HCT116 (cell line): ENCODE data around the gene TUNAR. TPM values are rescaled to one million over a fixed set of nuclear protein-coding genes. Genes with fewer than 3 reads are reported as not detected.

Experiments used
- ATAC-seq: fragments of 200-7000 bp; cut with Tn5 transposase; 2 replicates; pipeline ENCODE4 v1.9.1; 2020; ENCODE audit warnings: mild to moderate bottlenecking, moderate library complexity
- BruUV-seq: library from RNA; stranded (reverse); fragments of 400-500 nt; replicated peaks from 2 replicates; lab custom pipeline; 2021; lab: Mats Ljungman, UMichigan
- CTCF ChIA-PET: fragments of 300-600 bp; sonication (Branson Sonifier 250); formaldehyde crosslinking; loops from one replicate; lab custom pipeline; 2021; ENCODE audit warnings: antibody characterized with exemption; lab: Charles Lee
- POLR2A ChIA-PET: fragments of 300-600, 350-600 bp; sonication (Branson Sonifier 250); formaldehyde crosslinking; loops from one replicate; lab custom pipeline; 2021; ENCODE audit warnings: antibody characterized with exemption; lab: Charles Lee
- RAD21 ChIA-PET, 2 experiments: fragments of 300-600 bp; sonication (Branson Sonifier 250); formaldehyde crosslinking; loops; one replicate each; lab custom pipeline; 2023; ENCODE audit warnings: low total read pairs in 2 of 2; ENCODE audit not compliant: uncharacterized antibody in 2 of 2, unreplicated experiment in 2 of 2, low non-redundant PET in 1 of 2; lab: Charles Lee
- DNase-seq: peaks from one replicate; pipeline ENCODE4 v3.0.0-alpha.2; 2010; ENCODE audit warnings: low read depth, low spot score
- H2AFZ ChIP-seq: fragments of 200-600 bp; shearing (Covaris generic), sonication (generic); 2 replicates; pipeline ENCODE4 v1.6.1; 2017; ENCODE audit warnings: low read depth, mixed run types, mixed read lengths, antibody characterized with exemption, low read length; ENCODE audit not compliant: poor library complexity, severe bottlenecking
- H3K27ac ChIP-seq: 2 replicates; pipeline ENCODE4 v1.5.1; 2012; ENCODE audit warnings: low read depth, low read length
- H3K27me3 ChIP-seq: fragments of 200-600 bp; sonication (generic); 2 replicates; pipeline ENCODE4 v1.6.1; 2016; ENCODE audit warnings: mixed run types, low read length, mixed read lengths; ENCODE audit not compliant: insufficient read depth
- H3K36me3 ChIP-seq, 2 experiments: fragments of 200-500 bp in 1 of 2; fragments of 200-600 bp in 1 of 2; sonication (Bioruptor generic) in 1 of 2; sonication (generic) in 1 of 2; 2 replicates each; pipeline versions ENCODE4 v1.5.1 to v1.6.1; 2014 to 2016; ENCODE audit warnings: low read length in 2 of 2, inconsistent platforms in 1 of 2, mixed read lengths in 1 of 2, mixed run types in 1 of 2; ENCODE audit not compliant: insufficient read depth in 2 of 2, control insufficient read depth in 1 of 2
- H3K4me1 ChIP-seq, 2 experiments: fragments of 200-600 bp in 1 of 2; sonication (generic) in 1 of 2; 2 replicates each; pipeline versions ENCODE4 v1.5.1 to v1.6.1; 2012 to 2017; ENCODE audit warnings: low read length in 2 of 2, inconsistent platforms in 1 of 2, mild to moderate bottlenecking in 1 of 2, mixed read lengths in 1 of 2, mixed run types in 1 of 2, moderate library complexity in 1 of 2; ENCODE audit not compliant: insufficient read depth in 2 of 2, control insufficient read depth in 1 of 2
- H3K4me2 ChIP-seq: fragments of 200-600 bp; sonication (generic); 2 replicates; pipeline ENCODE4 v1.6.1; 2017; ENCODE audit warnings: mixed run types, low read length, mixed read lengths
- H3K4me3 ChIP-seq, 2 experiments: fragments of 200-600 bp in 1 of 2; sonication (generic) in 1 of 2; replicated peaks in 1 of 2; 2 replicates each; pipeline ENCODE4 v1.5.1; 2011 to 2016; ENCODE audit warnings: low read length in 2 of 2, control low read depth in 1 of 2, low read depth in 1 of 2, mild to moderate bottlenecking in 1 of 2, mixed read lengths in 1 of 2, mixed run types in 1 of 2
- H3K79me2 ChIP-seq: fragments of 200-600 bp; sonication (generic); 2 replicates; pipeline ENCODE4 v1.6.1; 2017; ENCODE audit warnings: mild to moderate bottlenecking, mixed run types, low read length, moderate library complexity, mixed read lengths; ENCODE audit not compliant: insufficient read depth
- H3K9ac ChIP-seq: fragments of 200-600 bp; sonication (generic); 2 replicates; pipeline ENCODE4 v1.6.1; 2016; ENCODE audit warnings: low read length, mixed read lengths
- H3K9me2 ChIP-seq: fragments of 200-600 bp; sonication (generic), shearing (Covaris generic); 2 replicates; pipeline ENCODE4 v1.6.1; 2017; ENCODE audit warnings: mixed run types, mild to moderate bottlenecking, moderate library complexity; ENCODE audit not compliant: insufficient read depth
- H3K9me3 ChIP-seq, 2 experiments: fragments of 200-500 bp in 1 of 2; fragments of 200-600 bp in 1 of 2; sonication (Bioruptor generic) in 1 of 2; sonication (generic) in 1 of 2; 2 replicates each; pipeline ENCODE4 v1.6.1; 2014 to 2017; ENCODE audit warnings: low read length in 2 of 2, mixed read lengths in 2 of 2, inconsistent platforms in 1 of 2, low read depth in 1 of 2, mild to moderate bottlenecking in 1 of 2, mixed run types in 1 of 2, moderate library complexity in 1 of 2; ENCODE audit not compliant: control insufficient read depth in 1 of 2, insufficient read depth in 1 of 2
- H4K20me1 ChIP-seq: fragments of 200-600 bp; sonication (generic), shearing (Covaris generic); 2 replicates; pipeline ENCODE4 v1.6.1; 2017; ENCODE audit warnings: mixed run types, mild to moderate bottlenecking, moderate library complexity; ENCODE audit not compliant: insufficient read depth
- ATF3 ChIP-seq: IDR thresholded peaks from 2 replicates; pipeline ENCODE4 v1.6.1; 2012
- CBX3 ChIP-seq: IDR thresholded peaks from 2 replicates; pipeline ENCODE4 v1.6.1; 2012; ENCODE audit warnings: low read depth
- EGR1 ChIP-seq: IDR thresholded peaks from 2 replicates; pipeline ENCODE4 v1.6.1; 2012; ENCODE audit warnings: low read depth
- EZH2 ChIP-seq: fragments of 200-600 bp; sonication (generic); IDR thresholded peaks from 2 replicates; pipeline ENCODE4 v1.6.1; 2017; ENCODE audit warnings: antibody characterized with exemption, mixed run types
- RAD21 ChIP-seq: IDR thresholded peaks from 2 replicates; pipeline ENCODE4 v1.6.1; 2012; ENCODE audit warnings: low read depth, mild to moderate bottlenecking
- ZBTB33 ChIP-seq: IDR thresholded peaks from 2 replicates; pipeline ENCODE4 v1.6.1; 2011; ENCODE audit warnings: mild to moderate bottlenecking, low read length, moderate library complexity; ENCODE audit not compliant: insufficient replicate concordance; ENCODE audit errors: extremely low read depth
- intact Hi-C: fragments of 100-400 bp; cut with micrococcal nuclease; formaldehyde crosslinking; loops from 2 replicates; pipeline ENCODE4 v1.10.0; 2022
- total RNA-seq: library from RNA; stranded (reverse); gene quantifications from one replicate; pipeline ENCODE4 v1.2.1, GENCODE V29; 2021; ENCODE audit not compliant: unreplicated experiment
- TF ChIP-seq, protein P1 (sequence below): IDR thresholded peaks from 2 replicates; pipeline ENCODE4 v1.6.1; 2012

Gene TUNAR
- total RNA-seq, 1 experiment from 2014 or later, result not detected

DNA sequence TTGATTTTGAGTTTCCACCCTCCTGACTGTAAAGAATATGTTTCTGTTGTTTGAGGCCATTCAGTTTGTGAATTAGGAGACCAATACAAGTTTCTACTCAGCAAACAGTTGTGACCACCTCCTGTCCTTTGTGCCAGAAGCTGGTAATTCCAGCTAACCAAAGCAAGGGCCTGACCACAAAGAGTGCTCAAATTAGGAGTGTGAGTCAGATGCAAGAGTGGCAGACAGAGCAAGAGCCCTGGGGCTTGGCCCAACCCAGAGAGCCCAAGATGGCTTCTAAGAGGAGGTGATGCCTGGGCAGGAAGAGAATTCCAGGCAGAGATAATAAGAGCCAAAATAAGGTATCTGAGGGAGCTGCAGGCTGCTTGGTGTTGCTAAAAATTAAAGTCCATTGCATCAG is 84.8 kb downstream of the TUNAR start:
- BruUV-seq, result no TSS peak
- no peak for DNase-seq

More for the DNA sequence above, 84.8 kb downstream of the TUNAR start:
- H3K9me3 ChIP-seq, result peaks cover 0 to 4% of the 10 kb centered on the region in 2 experiments; a peak in 1 of 4 replicates
- no peak overlapping the region for H2AFZ ChIP-seq
- H3K36me3 ChIP-seq, result no peaks in the 10 kb centered on the region
- no peak overlapping the region for H3K27ac ChIP-seq
- H3K4me1 ChIP-seq, result no peaks in the 10 kb centered on the region
- ATAC-seq, result no peak
- H3K27me3 ChIP-seq, result peaks cover 20% of the 10 kb centered on the region
- ChIA-PET RAD21 (no interaction called here), POLR2A (no interaction called here), CTCF (no interaction called here)
- no peak overlapping the region for H3K9ac ChIP-seq
- no peaks in the 10 kb centered on the region for H3K9me2 ChIP-seq
- intact Hi-C loops, result no loop called here
- H3K79me2 ChIP-seq, result no peaks in the 10 kb centered on the region
- no peak overlapping the region for H3K4me2 ChIP-seq
- H3K4me3 ChIP-seq, result no peak overlapping the region
- TF ChIP-seq ATF3 (no peak), RAD21 (no peak), ZBTB33 (no peak), CBX3 (no peak), EGR1 (no peak), EZH2 (no peak)
- TF ChIP-seq, protein P1, sequence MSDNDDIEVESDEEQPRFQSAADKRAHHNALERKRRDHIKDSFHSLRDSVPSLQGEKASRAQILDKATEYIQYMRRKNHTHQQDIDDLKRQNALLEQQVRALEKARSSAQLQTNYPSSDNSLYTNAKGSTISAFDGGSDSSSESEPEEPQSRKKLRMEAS, result no peak
- H4K20me1 ChIP-seq, result no peaks in the 10 kb centered on the region
